HG03442 (cell line): ENCODE data around the gene TAF11L7.
"Not testable (repeated sequence)": the region's sequence is repeated elsewhere in the genome, so short reads cannot be mapped to it uniquely, and the experiment has no call there.

Experiments
- ATAC-seq: cut with Tn5 transposase; IDR thresholded peaks from one replicate; pipeline ENCODE4 v1.9.1; 2021; ENCODE audit warnings: mild to moderate bottlenecking, moderate library complexity; ENCODE audit not compliant: unreplicated experiment

Gene TAF11L7

GRCh38 chr5:17585658-17586057 is at the start of gene TAF11L7:
TSS of gene TAF11L7 (minus strand) at chr5:17585758.
- ATAC-seq, result not testable (repeated sequence)

GRCh38 chr5:17634160-17634559 is 48.6 kb upstream of the TAF11L7 start, which contains the start of gene TAF11L14:
TSS of gene TAF11L14 (plus strand) at chr5:17634460.
- no peak for ATAC-seq

- not testable (repeated sequence) for ATAC-seq
Measured at GRCh38 chr5:17631788-17632187, 46.2 kb upstream of the TAF11L7 start, which contains the start of gene TAF11L13. TSS of gene TAF11L13 (plus strand) at chr5:17632088.

GRCh38 chr5:17625686-17626085 is 40.1 kb upstream of the TAF11L7 start:
- no peak for ATAC-seq

GRCh38 chr5:17620627-17621026 is 35.1 kb upstream of the TAF11L7 start:
- no peak for ATAC-seq

GRCh38 chr5:17619354-17619753 is 33.8 kb upstream of the TAF11L7 start:
- no peak for ATAC-seq

- ATAC-seq, result no peak
Measured at GRCh38 chr5:17614872-17615605, 29.5 kb upstream of the TAF11L7 start.

- ATAC-seq, result not testable (repeated sequence)
Measured at GRCh38 chr5:17610092-17610491, 24.5 kb upstream of the TAF11L7 start, which contains the start of gene TAF11L12. TSS of gene TAF11L12 (plus strand) at chr5:17610392.

GRCh38 chr5:17607461-17607860 is 21.9 kb upstream of the TAF11L7 start:
- ATAC-seq, result not testable (repeated sequence)

GRCh38 chr5:17604951-17605350 is 19.4 kb upstream of the TAF11L7 start:
- ATAC-seq, result no peak

- not testable (repeated sequence) for ATAC-seq
Measured at GRCh38 chr5:17603880-17604279, 18.3 kb upstream of the TAF11L7 start, which contains the start of gene TAF11L11. TSS of gene TAF11L11 (plus strand) at chr5:17604183.

- not testable (repeated sequence) for ATAC-seq
Measured at GRCh38 chr5:17597728-17598127, 12.2 kb upstream of the TAF11L7 start, which contains the start of gene TAF11L10. TSS of gene TAF11L10 (minus strand) at chr5:17597828.

GRCh38 chr5:17594255-17594654 is 8.7 kb upstream of the TAF11L7 start, which contains the start of gene TAF11L9:
TSS of gene TAF11L9 (minus strand) at chr5:17594394.
- not testable (repeated sequence) for ATAC-seq

- not testable (repeated sequence) for ATAC-seq
Measured at GRCh38 chr5:17590860-17591259, 5.3 kb upstream of the TAF11L7 start, which contains the start of gene TAF11L8. TSS of gene TAF11L8 (minus strand) at chr5:17590960.
